HepG2 (cell line): ENCODE measurements around the gene PHACTR1. TPM values are rescaled to one million over a fixed set of nuclear protein-coding genes. Genes with fewer than 3 reads are reported as not detected.

Experiments
- ATAC-seq: fragments of 200-7000 bp; cut with Tn5 transposase; 3 replicates; pipeline ENCODE4 v1.9.1; 2020; ENCODE audit warnings: mild to moderate bottlenecking, moderate library complexity
- BruUV-seq: library from RNA; stranded (reverse); fragments of 400-500 nt; replicated peaks from 2 replicates; lab custom pipeline; 2021; lab: Mats Ljungman, UMichigan
- CTCF ChIA-PET: fragments of 300-600 bp; formaldehyde crosslinking; extraction: SDS; loops from one replicate; lab custom pipeline; 2021; ENCODE audit warnings: low total read pairs, inconsistent platforms, low intra/inter-chr PET ratio; lab: Yijun Ruan, JAX
- POLR2A ChIA-PET: fragments of 350-600 bp; sonication (Branson Sonifier 250); formaldehyde crosslinking; loops from one replicate; lab custom pipeline; 2020; ENCODE audit warnings: antibody characterized with exemption, inconsistent platforms; lab: Yijun Ruan, JAX
- DNase-seq: peaks from one replicate; pipeline ENCODE4 v3.0.0-alpha.2; 2015; ENCODE audit warnings: low spot score
- FAIRE-seq: peaks from 3 replicates; lab custom pipeline; 2011; peaks lifted over from hg19 to GRCh38; lab: Jason Lieb, UNC
- H2AFZ ChIP-seq: one replicate; pipeline ENCODE4 v1.6.1; 2011; ENCODE audit warnings: low read length, inconsistent platforms
- H3K27ac ChIP-seq: fragments of 300-600 bp; 3 replicates; pipeline ENCODE4 v1.8.0; 2011; ENCODE audit warnings: mixed run types, mild to moderate bottlenecking, mixed read lengths, low read length, inconsistent platforms; ENCODE audit not compliant: insufficient read depth; ENCODE audit errors: extremely low read length
- H3K27me3 ChIP-seq, 2 experiments: fragments of 200-600 bp in 1 of 2; 2 replicates in 1 of 2; 3 replicates in 1 of 2; pipeline versions ENCODE4 v1.6.0 to v1.8.0; 2011; ENCODE audit warnings: low read length in 2 of 2, mild to moderate bottlenecking in 2 of 2, moderate library complexity in 2 of 2, inconsistent platforms in 1 of 2; ENCODE audit not compliant: insufficient read depth in 2 of 2, control insufficient read depth in 1 of 2
- H3K36me3 ChIP-seq, 2 experiments: fragments of 200-600 bp in 1 of 2; replicated peaks in 1 of 2; 2 replicates in 1 of 2; 3 replicates in 1 of 2; pipeline versions ENCODE4 v1.5.1 to v1.8.0; 2011; ENCODE audit warnings: low read length in 2 of 2, inconsistent platforms in 1 of 2; ENCODE audit not compliant: insufficient read depth in 2 of 2, control insufficient read depth in 1 of 2
- H3K4me1 ChIP-seq: 2 replicates; pipeline ENCODE4 v1.5.1; 2012; ENCODE audit warnings: low read length, inconsistent platforms; ENCODE audit not compliant: insufficient read depth
- H3K4me2 ChIP-seq: 2 replicates; pipeline ENCODE4 v1.6.0; 2011; ENCODE audit warnings: low read depth, low read length, inconsistent platforms
- H3K4me3 ChIP-seq, 3 experiments: fragments of 200-600 bp in 1 of 3; sonication (generic), shearing (Covaris generic) in 1 of 3; replicated peaks in 1 of 3; 2 replicates each; pipeline ENCODE4 v1.5.1; 2011 to 2016; ENCODE audit warnings: low read length in 3 of 3, inconsistent platforms in 2 of 3, low read depth in 2 of 3, mild to moderate bottlenecking in 2 of 3, control low read depth in 1 of 3, mixed read lengths in 1 of 3; ENCODE audit not compliant: insufficient read depth in 1 of 3
- H3K79me2 ChIP-seq: one replicate; pipeline ENCODE4 v1.6.1; 2011; ENCODE audit warnings: low read length, inconsistent platforms; ENCODE audit not compliant: insufficient read depth
- H3K9ac ChIP-seq: 2 replicates; pipeline ENCODE4 v1.6.0; 2011; ENCODE audit warnings: mild to moderate bottlenecking, low read depth, low read length, inconsistent platforms; ENCODE audit not compliant: insufficient read depth
- H3K9me3 ChIP-seq: 2 replicates; pipeline ENCODE4 v1.5.1; 2012; ENCODE audit warnings: mild to moderate bottlenecking, low read length
- H4K20me1 ChIP-seq: 2 replicates; pipeline ENCODE4 v1.6.0; 2011; ENCODE audit warnings: inconsistent platforms, mild to moderate bottlenecking, low read length, moderate library complexity; ENCODE audit not compliant: insufficient read depth
- HNF4A ChIP-seq: sonication (generic); formaldehyde crosslinking; IDR thresholded peaks from 2 replicates; pipeline ENCODE4 v1.4.0; 2020; ENCODE audit warnings: missing genetic modification reagents
- KLF16 ChIP-seq, 2 experiments: sonication (generic) in 1 of 2; formaldehyde crosslinking in 1 of 2; IDR thresholded peaks; 2 replicates each; pipeline versions ENCODE4 v1.6.1 to v1.8.0; 2016 to 2023; ENCODE audit warnings: missing genetic modification reagents in 2 of 2, missing compliant biosample characterization in 1 of 2
- PLRG1 ChIP-seq: fragments of 450-650 bp; conservative IDR thresholded peaks from 2 replicates; pipeline ENCODE4 v1.6.1; 2016
- STAT5B ChIP-seq: sonication (generic); formaldehyde crosslinking; IDR thresholded peaks from 2 replicates; pipeline ENCODE4 v1.4.0; 2020; ENCODE audit warnings: missing genetic modification reagents
- ZFP62 ChIP-seq: sonication (generic); formaldehyde crosslinking; IDR thresholded peaks from 2 replicates; pipeline ENCODE4 v1.4.0; 2020; ENCODE audit warnings: missing genetic modification reagents
- ZNF564 ChIP-seq: sonication (generic); formaldehyde crosslinking; IDR thresholded peaks from 2 replicates; pipeline ENCODE4 v1.8.1; 2023; ENCODE audit warnings: mild to moderate bottlenecking, missing genetic modification reagents
- WGBS: methylation state at CpG from one replicate; pipeline ENCODE4 v1.1.6; 2017; ENCODE audit warnings: low lambda C conversion rate; 5-methylcytosine and 5-hydroxymethylcytosine counted together
- in situ Hi-C: cut with HindIII; loops from 2 replicates; pipeline ENCODE4 v1.10.0; 2017; ENCODE audit warnings: low pct_unique_long_range_greater_than_20kb; ENCODE audit not compliant: extremely low pct_ligation_motif_present
- intact Hi-C: fragments of 100-400 bp; cut with micrococcal nuclease; formaldehyde crosslinking; loops from one replicate; pipeline ENCODE4 v1.10.0; 2022; ENCODE audit not compliant: unreplicated experiment
- polyA plus RNA-seq, 8 experiments: library from polyadenylated mRNA; depleted of rRNA in 3 of 8; stranded (reverse) in 7 of 8; unstranded in 1 of 8; fragments of >200 nt; fragmentation: Illumina TruSeq in 4 of 8; extraction: Trizol in 4 of 8; gene quantifications; 2 replicates each; pipeline versions ENCODE4 v1.2.1 to v1.2.3, GENCODE V29; 2011 to 2016; ENCODE audit warnings: low read depth in 4 of 8, missing spikeins in 1 of 8, mixed read lengths in 1 of 8; ENCODE audit not compliant: insufficient read depth in 1 of 8
- total RNA-seq, 5 experiments: library from RNA; depleted of rRNA; stranded (reverse); fragments of >200 nt; fragmentation: Illumina TruSeq; extraction: Trizol; gene quantifications; 2 replicates each; pipeline ENCODE4 v1.2.3, GENCODE V29; 2016; ENCODE audit warnings: low read depth in 1 of 5
- TF ChIP-seq, protein P1 (sequence below): fragments of 450-650 bp; IDR thresholded peaks from 2 replicates; pipeline ENCODE4 v1.6.1; 2017

PHACTR1 gene
- total and polyA plus RNA-seq, 2 of the 13 experiments (the other 11 are each of a cell fraction or from before 2014, with no cell fraction given), result 0.09 TPM; not detected in 1

DNA sequence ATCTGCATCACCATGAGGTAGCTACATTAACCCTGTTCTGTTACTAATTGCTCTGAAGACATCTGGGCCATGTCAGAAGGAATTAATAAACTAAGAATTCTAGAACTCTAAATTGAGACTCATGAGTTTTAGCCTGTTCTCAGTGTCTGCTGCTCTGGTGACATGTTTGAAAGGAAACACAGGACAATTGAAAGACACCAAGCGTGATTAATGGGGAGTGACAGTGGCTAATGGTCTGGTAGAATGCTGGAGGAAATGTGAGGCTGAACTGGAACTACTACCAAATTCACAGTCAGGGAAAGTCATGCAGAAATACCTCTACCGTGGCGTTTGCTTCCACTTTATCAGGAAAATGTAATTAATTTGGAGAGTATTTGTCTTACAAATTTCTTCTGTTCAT, 471.7 kb downstream of the PHACTR1 start (continued):
- no peak for TF ChIP-seq ZFP62 (CRISPR knock-in tag)

DNA sequence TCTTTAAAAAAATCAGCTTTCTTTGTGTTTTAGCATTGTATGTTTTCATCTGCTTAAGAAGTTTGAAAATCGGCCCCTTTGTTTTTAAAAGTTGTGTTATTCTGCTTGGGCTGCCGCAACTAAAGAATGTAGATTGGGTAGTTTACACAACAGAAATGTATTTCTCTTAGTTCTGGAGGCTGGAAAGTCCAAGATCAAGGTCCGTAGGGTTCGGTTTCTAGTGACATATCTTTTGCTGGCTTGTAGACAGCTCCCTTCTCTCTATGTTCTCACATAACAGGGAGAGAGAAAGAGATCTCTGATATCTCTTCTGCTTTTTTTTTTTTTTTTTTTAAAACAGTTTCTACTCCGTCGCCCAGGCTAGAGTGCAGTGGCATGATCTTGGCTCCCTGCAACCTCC, 473.1 kb downstream of the PHACTR1 start:
- Histone ChIP-seq H3K27me3 (peaks cover 0 to 18% of the 10 kb centered on the region in 2 experiments; a peak in 2 of 5 replicates), H3K9me3 (no peaks in the 10 kb centered on the region), H3K79me2 (no peaks in the 10 kb centered on the region), H3K27ac (no peak overlapping the region), H4K20me1 (no peaks in the 10 kb centered on the region), H2AFZ (no peak overlapping the region), H3K4me1 (peaks cover 12% of the 10 kb centered on the region), H3K36me3 (no peaks in the 10 kb centered on the region), H3K4me2 (no peak overlapping the region), H3K9ac (no peak overlapping the region), H3K4me3 (no peak overlapping the region)
- in situ Hi-C loops (loop anchor here (10.0 to 25.0 kb wide), 2 partner anchors 145 to 348 kb away; no protein-coding TSS in a partner anchor), intact Hi-C loops (no loop called here)
- FAIRE-seq (no peak), DNase-seq (peak; percentile 15), ATAC-seq (peak; percentile 60)
- ChIA-PET POLR2A (interaction anchor here (0.7 kb wide), 1 partner anchor 893 kb away, joined by 3 read pairs; no protein-coding TSS in a partner anchor), CTCF (no interaction called here)
- BruUV-seq, result no TSS peak
- 21% methylated on average over 6 of the region's 6 CpGs for WGBS
- TF ChIP-seq ZNF564, result peak; percentile 96
- TF ChIP-seq PLRG1, result no peak
- TF ChIP-seq HNF4A (CRISPR knock-in tag), result 0 out of 2 replicates have a peak, but pooled peaks have one; percentile 27

DNA sequence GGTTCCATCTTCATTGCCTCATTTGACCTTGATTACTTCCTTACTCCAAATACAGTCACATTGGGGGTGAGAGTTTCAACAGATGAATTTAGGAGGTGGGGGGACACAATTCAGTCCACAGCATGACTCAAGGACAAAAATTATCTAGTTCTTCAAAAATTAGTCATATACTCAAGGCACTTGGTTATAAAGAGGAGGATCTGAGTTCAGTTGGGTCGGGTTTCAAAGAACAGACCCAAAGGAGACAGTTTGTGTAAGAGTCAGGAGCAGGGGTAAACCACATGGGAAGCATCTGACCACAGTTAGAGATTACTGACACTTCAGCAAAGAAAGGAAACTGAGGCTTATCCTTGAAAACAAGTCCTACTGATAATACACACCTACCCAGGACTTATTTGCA, 473.8 kb downstream of the PHACTR1 start:
- 0% methylated on average over 1 of the region's 1 CpG for WGBS
- H3K36me3 ChIP-seq, result no peaks in the 10 kb centered on the region
- FAIRE-seq, result no peak
- intact Hi-C loops, result no loop called here
- no peak overlapping the region for H3K4me2 ChIP-seq
- peaks cover 6% of the 10 kb centered on the region; the same call in 1 of the 2 replicates for H3K4me1 ChIP-seq
- H2AFZ ChIP-seq, result no peak overlapping the region
- no peak for ATAC-seq
- H3K27me3 ChIP-seq, result 0 out of 5 replicates have a peak, but pooled peaks cover 0 to 15% of the 10 kb centered on the region in 2 experiments
- no peak overlapping the region for H3K4me3 ChIP-seq
- H3K79me2 ChIP-seq, result no peaks in the 10 kb centered on the region
- CTCF ChIA-PET, result no interaction called here
- no peak overlapping the region for H3K9ac ChIP-seq
- DNase-seq, result no peak
- H3K9me3 ChIP-seq, result no peaks in the 10 kb centered on the region
- TF ChIP-seq KLF16 (CRISPR knock-in tag; IDR thresholded peaks at IDR 0.05) (no peak), STAT5B (no peak)
- TF ChIP-seq, protein P1, sequence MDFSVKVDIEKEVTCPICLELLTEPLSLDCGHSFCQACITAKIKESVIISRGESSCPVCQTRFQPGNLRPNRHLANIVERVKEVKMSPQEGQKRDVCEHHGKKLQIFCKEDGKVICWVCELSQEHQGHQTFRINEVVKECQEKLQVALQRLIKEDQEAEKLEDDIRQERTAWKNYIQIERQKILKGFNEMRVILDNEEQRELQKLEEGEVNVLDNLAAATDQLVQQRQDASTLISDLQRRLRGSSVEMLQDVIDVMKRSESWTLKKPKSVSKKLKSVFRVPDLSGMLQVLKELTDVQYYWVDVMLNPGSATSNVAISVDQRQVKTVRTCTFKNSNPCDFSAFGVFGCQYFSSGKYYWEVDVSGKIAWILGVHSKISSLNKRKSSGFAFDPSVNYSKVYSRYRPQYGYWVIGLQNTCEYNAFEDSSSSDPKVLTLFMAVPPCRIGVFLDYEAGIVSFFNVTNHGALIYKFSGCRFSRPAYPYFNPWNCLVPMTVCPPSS, result no peak
- no peaks in the 10 kb centered on the region for H4K20me1 ChIP-seq
- in situ Hi-C loops, result loop anchor here (10.0 to 25.0 kb wide), 2 partner anchors 144 to 347 kb away; no protein-coding TSS in a partner anchor
- BruUV-seq, result no TSS peak
- POLR2A ChIA-PET, result interaction anchor here (0.7 kb wide), 1 partner anchor 892 kb away, joined by 3 read pairs; no protein-coding TSS in a partner anchor
- H3K27ac ChIP-seq, result no peak overlapping the region
